Endodermal cell (in vitro differentiated cells): ENCODE measurements around the gene VILL. TPM values are rescaled to one million over a fixed set of nuclear protein-coding genes. Genes with fewer than 3 reads are reported as not detected.

ENCODE experiments used
- DNase-seq: peaks from one replicate; pipeline ENCODE4 v3.0.0-alpha.2; 2017
- H3K27ac ChIP-seq: 2 replicates; pipeline ENCODE4 v1.5.1; 2013; ENCODE audit warnings: mild to moderate bottlenecking, low read depth, low read length, moderate library complexity
- H3K27me3 ChIP-seq: 2 replicates; pipeline ENCODE4 v1.6.1; 2013; ENCODE audit warnings: mild to moderate bottlenecking, low read length, moderate library complexity; ENCODE audit not compliant: insufficient read depth, control insufficient read depth, poor library complexity, severe bottlenecking
- H3K36me3 ChIP-seq: 2 replicates; pipeline ENCODE4 v1.7.0; 2013; ENCODE audit warnings: mild to moderate bottlenecking, low read length, moderate library complexity; ENCODE audit not compliant: control insufficient read depth, insufficient read depth
- H3K4me1 ChIP-seq: one replicate; pipeline ENCODE4 v1.7.0; 2013; ENCODE audit warnings: low read length; ENCODE audit not compliant: control insufficient read depth, insufficient read depth
- H3K4me3 ChIP-seq: 2 replicates; pipeline ENCODE4 v1.5.1; 2013; ENCODE audit warnings: mild to moderate bottlenecking, low read length, moderate library complexity
- H3K9ac ChIP-seq: 2 replicates; pipeline ENCODE4 v1.6.1; 2013; ENCODE audit warnings: mild to moderate bottlenecking, low read length, moderate library complexity; ENCODE audit not compliant: poor library complexity, severe bottlenecking; ENCODE audit errors: extremely low read depth
- H3K9me3 ChIP-seq: 2 replicates; pipeline ENCODE4 v1.6.1; 2013; ENCODE audit warnings: mild to moderate bottlenecking, low read length, moderate library complexity; ENCODE audit not compliant: control insufficient read depth
- H3K27ac Mint-ChIP-seq: 2 replicates; pipeline ENCODE4 v1.8.0; 2020; ENCODE audit warnings: mixed read lengths
- H3K27me3 Mint-ChIP-seq: 2 replicates; pipeline ENCODE4 v1.8.0; 2021; ENCODE audit warnings: mild to moderate bottlenecking, mixed read lengths; ENCODE audit not compliant: insufficient read depth
- H3K36me3 Mint-ChIP-seq: 2 replicates; pipeline ENCODE4 v1.8.0; 2020; ENCODE audit warnings: low read depth, mixed read lengths
- H3K4me1 Mint-ChIP-seq: 2 replicates; pipeline ENCODE4 v1.8.0; 2020; ENCODE audit warnings: mixed read lengths
- H3K4me3 Mint-ChIP-seq: 2 replicates; pipeline ENCODE4 v1.8.0; 2020; ENCODE audit warnings: mild to moderate bottlenecking, moderate library complexity, mixed read lengths
- H3K9me3 Mint-ChIP-seq: 2 replicates; pipeline ENCODE4 v1.8.0; 2020; ENCODE audit warnings: mild to moderate bottlenecking, mixed read lengths
- WGBS, 2 experiments: methylation state at CpG; one replicate each; pipeline versions ENCODE4 v1.1.5 to v1.1.7; 2013; ENCODE audit warnings: missing lambda C conversion rate in 2 of 2, mixed read lengths in 1 of 2; ENCODE audit not compliant: insufficient coverage in 1 of 2, insufficient read length in 1 of 2; 5-methylcytosine and 5-hydroxymethylcytosine counted together
- total RNA-seq, 2 donors: library from RNA; stranded (reverse); fragmentation: NEBNext Ultra II Directional in 1 of 2; extraction: Animal tissue kit (Norgen Biotek cat#: 25700) in 1 of 2; gene quantifications; 2 replicates in 1 of 2; 3 replicates in 1 of 2; pipeline ENCODE4 v1.2.1, GENCODE V29; 2021
- TF ChIP-seq, protein P1 (sequence below): fragments of 200-600 bp; sonication (generic); conservative IDR thresholded peaks from 2 replicates; pipeline ENCODE4 v1.5.0; 2021; ENCODE audit warnings: antibody characterized with exemption, mild to moderate bottlenecking

The VILL gene
- total RNA-seq, 2 donors from 2014 or later: 16.0 to 21.3 TPM

DNA sequence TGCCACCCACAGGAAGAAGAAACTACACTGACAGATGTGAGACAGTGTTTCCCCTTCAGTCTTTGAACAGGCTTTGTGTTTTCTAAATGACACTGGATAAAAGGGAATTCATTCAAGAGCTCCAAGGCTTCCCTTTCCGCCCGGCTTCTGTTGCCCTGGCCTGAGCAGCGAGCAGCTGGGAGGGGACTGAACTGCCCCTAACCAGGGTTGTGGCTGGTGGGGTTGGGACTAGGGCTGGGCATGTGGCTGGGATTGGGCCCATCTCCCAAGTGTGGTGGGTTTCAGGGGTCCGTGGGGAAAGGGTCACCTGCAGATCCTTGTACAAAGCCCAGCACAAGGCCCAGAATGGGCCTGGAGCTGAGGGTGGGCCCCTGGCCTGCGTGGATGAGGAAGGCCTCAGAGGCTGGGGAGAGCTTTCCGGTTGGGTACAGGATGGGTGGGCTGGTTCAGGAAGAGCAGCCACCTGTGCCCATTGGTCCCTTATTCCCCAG, 10.4 kb downstream of the VILL start:
- no peak overlapping the region for H3K27ac ChIP-seq
- H3K4me1 ChIP-seq: peaks cover 8% of the 10 kb centered on the region
- peak; percentile 40 for DNase-seq
- Mint-ChIP-seq H3K4me1 (peaks cover 15% of the 10 kb centered on the region), H3K27ac (no peak overlapping the region), H3K27me3 (no peaks in the 10 kb centered on the region), H3K9me3 (no peaks in the 10 kb centered on the region), H3K36me3 (peaks cover 35% of the 10 kb centered on the region), H3K4me3 (no peak overlapping the region)
- WGBS, 2 experiments: 91 to 100% methylated on average over 2 to 6 of the region's 6 CpGs
- no peaks in the 10 kb centered on the region for H3K27me3 ChIP-seq
- TF ChIP-seq, protein P1, sequence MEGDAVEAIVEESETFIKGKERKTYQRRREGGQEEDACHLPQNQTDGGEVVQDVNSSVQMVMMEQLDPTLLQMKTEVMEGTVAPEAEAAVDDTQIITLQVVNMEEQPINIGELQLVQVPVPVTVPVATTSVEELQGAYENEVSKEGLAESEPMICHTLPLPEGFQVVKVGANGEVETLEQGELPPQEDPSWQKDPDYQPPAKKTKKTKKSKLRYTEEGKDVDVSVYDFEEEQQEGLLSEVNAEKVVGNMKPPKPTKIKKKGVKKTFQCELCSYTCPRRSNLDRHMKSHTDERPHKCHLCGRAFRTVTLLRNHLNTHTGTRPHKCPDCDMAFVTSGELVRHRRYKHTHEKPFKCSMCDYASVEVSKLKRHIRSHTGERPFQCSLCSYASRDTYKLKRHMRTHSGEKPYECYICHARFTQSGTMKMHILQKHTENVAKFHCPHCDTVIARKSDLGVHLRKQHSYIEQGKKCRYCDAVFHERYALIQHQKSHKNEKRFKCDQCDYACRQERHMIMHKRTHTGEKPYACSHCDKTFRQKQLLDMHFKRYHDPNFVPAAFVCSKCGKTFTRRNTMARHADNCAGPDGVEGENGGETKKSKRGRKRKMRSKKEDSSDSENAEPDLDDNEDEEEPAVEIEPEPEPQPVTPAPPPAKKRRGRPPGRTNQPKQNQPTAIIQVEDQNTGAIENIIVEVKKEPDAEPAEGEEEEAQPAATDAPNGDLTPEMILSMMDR: no peak
- H3K9me3 ChIP-seq: no peaks in the 10 kb centered on the region
- H3K36me3 ChIP-seq: no peaks in the 10 kb centered on the region
- H3K9ac ChIP-seq: no peak overlapping the region
- H3K4me3 ChIP-seq: no peak overlapping the region

DNA sequence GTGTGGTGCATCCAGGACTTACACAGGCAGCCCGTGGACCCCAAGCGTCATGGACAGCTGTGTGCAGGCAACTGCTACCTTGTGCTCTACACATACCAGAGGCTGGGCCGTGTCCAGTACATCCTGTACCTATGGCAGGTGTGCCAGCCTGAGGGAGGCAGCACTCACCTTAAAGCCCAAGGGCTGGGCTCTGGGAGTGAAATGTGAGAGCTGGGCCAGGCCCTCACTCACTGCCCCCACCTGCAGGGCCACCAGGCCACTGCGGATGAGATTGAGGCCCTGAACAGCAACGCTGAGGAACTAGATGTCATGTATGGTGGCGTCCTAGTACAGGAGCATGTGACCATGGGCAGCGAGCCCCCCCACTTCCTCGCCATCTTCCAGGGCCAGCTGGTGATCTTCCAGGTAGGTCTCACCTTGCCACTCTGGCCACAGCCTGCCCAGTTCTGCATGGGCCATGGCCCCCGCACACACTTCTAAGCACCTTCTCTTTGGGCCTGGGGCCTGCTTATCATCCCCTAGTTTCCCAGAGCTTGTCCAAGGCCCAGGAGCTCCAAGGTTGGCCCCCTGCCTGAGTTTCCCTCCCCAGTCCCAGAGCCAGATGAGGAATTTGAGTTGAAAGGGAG, 11.0 kb downstream of the VILL start:
- peak; percentile 88 for DNase-seq
- Mint-ChIP-seq H3K27me3 (no peaks in the 10 kb centered on the region), H3K4me3 (no peak overlapping the region), H3K27ac (no peak overlapping the region), H3K36me3 (peaks cover 31% of the 10 kb centered on the region), H3K4me1 (peaks cover 15% of the 10 kb centered on the region), H3K9me3 (no peaks in the 10 kb centered on the region)
- Histone ChIP-seq H3K9ac (no peak overlapping the region), H3K9me3 (no peaks in the 10 kb centered on the region), H3K4me1 (peaks cover 8% of the 10 kb centered on the region), H3K27me3 (no peaks in the 10 kb centered on the region), H3K36me3 (no peaks in the 10 kb centered on the region), H3K27ac (no peak overlapping the region), H3K4me3 (no peak overlapping the region)
- TF ChIP-seq, protein P1: peak; percentile 69
- WGBS, 2 experiments: 83 to 88% methylated on average over 6 to 9 of the region's 9 CpGs

DNA sequence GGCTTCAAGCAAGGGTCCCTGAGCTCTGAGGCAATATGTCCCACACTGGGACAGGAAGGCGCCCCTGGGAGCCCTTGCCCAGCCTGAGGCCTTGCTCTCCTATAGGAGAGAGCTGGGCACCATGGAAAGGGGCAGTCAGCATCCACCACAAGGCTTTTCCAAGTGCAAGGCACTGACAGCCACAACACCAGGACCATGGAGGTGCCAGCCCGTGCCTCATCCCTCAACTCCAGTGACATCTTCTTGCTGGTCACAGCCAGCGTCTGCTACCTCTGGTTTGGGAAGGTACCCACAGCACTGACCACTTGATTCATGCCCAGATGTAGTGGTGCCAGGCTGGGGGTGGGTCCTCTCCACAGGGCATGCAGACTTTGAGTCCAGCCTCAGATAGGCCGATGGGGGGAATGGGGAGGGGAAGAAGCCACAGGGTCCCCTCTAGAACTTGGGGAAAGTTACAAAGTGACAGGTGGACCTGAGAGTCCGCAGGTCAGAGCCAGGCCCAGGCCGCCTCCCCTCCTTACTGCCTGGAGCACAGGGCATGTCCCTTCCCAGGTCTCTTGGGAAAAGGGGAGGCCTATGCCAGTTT, 11.8 kb downstream of the VILL start:
- Histone ChIP-seq H3K4me3 (no peak overlapping the region), H3K36me3 (no peaks in the 10 kb centered on the region), H3K4me1 (peaks cover 8% of the 10 kb centered on the region), H3K27me3 (no peaks in the 10 kb centered on the region), H3K27ac (no peak overlapping the region), H3K9me3 (no peaks in the 10 kb centered on the region), H3K9ac (no peak overlapping the region)
- 91 to 94% methylated on average over 4 to 6 of the region's 6 CpGs for WGBS, 2 experiments
- H3K36me3 Mint-ChIP-seq: peaks cover 27% of the 10 kb centered on the region
- no peak overlapping the region for H3K4me3 Mint-ChIP-seq
- no peak for DNase-seq
- H3K9me3 Mint-ChIP-seq: no peaks in the 10 kb centered on the region
- TF ChIP-seq, protein P1: no peak
- H3K4me1 Mint-ChIP-seq: peaks cover 13% of the 10 kb centered on the region
- no peaks in the 10 kb centered on the region for H3K27me3 Mint-ChIP-seq
- no peak overlapping the region for H3K27ac Mint-ChIP-seq
